Right cardiac atrium (tissue), 5 donors: ENCODE measurements around the gene PDZRN3. TPM values are rescaled to one million over a fixed set of nuclear protein-coding genes. Genes with fewer than 3 reads are reported as not detected.

Experiments
- ATAC-seq, 2 donors: fragments of 200-7000 bp; cut with Tn5 transposase; one replicate each; pipeline versions ENCODE4 v1.8.0 to v1.9.1; 2020; ENCODE audit warnings: moderate library complexity in 2 of 2, mild to moderate bottlenecking in 1 of 2
- DNase-seq, 3 donors: peaks; one replicate each; pipeline ENCODE4 v3.0.0-alpha.2; 2020
- H3K27ac ChIP-seq: one replicate; pipeline ENCODE4 v1.5.1; 2013; ENCODE audit warnings: mild to moderate bottlenecking, low read length, control low read depth, moderate library complexity
- H3K27me3 ChIP-seq: one replicate; pipeline ENCODE4 v1.6.1; 2013; ENCODE audit not compliant: control insufficient read depth, insufficient read depth
- H3K4me1 ChIP-seq: one replicate; pipeline ENCODE4 v1.6.1; 2013; ENCODE audit warnings: low read length; ENCODE audit not compliant: control insufficient read depth, insufficient read depth
- H3K4me3 ChIP-seq: one replicate; pipeline ENCODE4 v1.5.1; 2013; ENCODE audit warnings: low read length, control low read depth
- H3K9me3 ChIP-seq: one replicate; pipeline ENCODE4 v1.6.1; 2013; ENCODE audit warnings: low read length; ENCODE audit not compliant: control insufficient read depth
- WGBS: extraction: QIAGEN DNeasy Blood & Tissue Kit; methylation state at CpG from one replicate; pipeline ENCODE4 v1.1.7; 2013; 5-methylcytosine and 5-hydroxymethylcytosine counted together
- intact Hi-C, 4 donors: fragments of 100-400 bp; cut with DNase I; formaldehyde crosslinking; loops; one replicate each; pipeline versions ENCODE4 v1.11.0 to v1.14.0; 2022 to 2023
- polyA plus RNA-seq: library from polyadenylated mRNA; stranded (reverse); fragments of 200-250 nt; gene quantifications from one replicate; pipeline ENCODE4 v1.2.3, GENCODE V29; 2013
- total RNA-seq, 4 donors: library from RNA; stranded (reverse); fragmentation: NEBNext Ultra II Directional; extraction: Animal tissue kit (Norgen Biotek cat#: 25700); gene quantifications; one replicate each; pipeline ENCODE4 v1.2.1, GENCODE V29; 2021
- donor health status: healthy with polysubstance abuse.
- donor health status: DM: no; HTN: yes; CAD: no.
- donor health status: DM: no; HTN: no; CAD: no.
- donor health status: DM: no; HTN: yes; CAD: no; lungs with severe emphysema.
- donor health status: DM: yes; HTN: yes; CAD: no.

Gene PDZRN3
- total and polyA plus RNA-seq, 5 donors: 49.8 to 96.5 (median 70.1) TPM

- H3K4me3 ChIP-seq: no peak overlapping the region
- no peaks in the 10 kb centered on the region for H3K27me3 ChIP-seq
- ATAC-seq (peak in 1 of 2 donors; percentile 32), DNase-seq (no peak)
- intact Hi-C loops: no loop called here
- no peaks in the 10 kb centered on the region for H3K9me3 ChIP-seq
- 50% methylated on average over 14 of the region's 14 CpGs for WGBS
- H3K27ac ChIP-seq: no peak overlapping the region
- peaks cover 2% of the 10 kb centered on the region for H3K4me1 ChIP-seq
These were observed 205.4 kb downstream of the PDZRN3 start for GRCh38 chr3:73419179-73419803.

GRCh38 chr3:73418681-73419080 is 206.1 kb downstream of the PDZRN3 start:
- Histone ChIP-seq H3K9me3 (no peaks in the 10 kb centered on the region), H3K4me3 (no peak overlapping the region), H3K4me1 (peaks cover 2% of the 10 kb centered on the region), H3K27me3 (no peaks in the 10 kb centered on the region), H3K27ac (no peak overlapping the region)
- intact Hi-C loops: no loop called here
- ATAC-seq (no peak), DNase-seq (no peak)
- 56% methylated on average over 4 of the region's 4 CpGs for WGBS

GRCh38 chr3:73415118-73415517 is 209.6 kb downstream of the PDZRN3 start:
- no peak overlapping the region for H3K4me3 ChIP-seq
- no peak overlapping the region for H3K27ac ChIP-seq
- H3K27me3 ChIP-seq: no peaks in the 10 kb centered on the region
- H3K9me3 ChIP-seq: no peaks in the 10 kb centered on the region
- WGBS: 93% methylated on average over 2 of the region's 2 CpGs
- ATAC-seq: no peak
- no peak for DNase-seq
- intact Hi-C loops: no loop called here
- peaks cover 2% of the 10 kb centered on the region for H3K4me1 ChIP-seq

- Histone ChIP-seq H3K9me3 (no peaks in the 10 kb centered on the region), H3K4me1 (peaks cover 3% of the 10 kb centered on the region), H3K27me3 (no peaks in the 10 kb centered on the region), H3K4me3 (no peak overlapping the region), H3K27ac (no peak overlapping the region)
- WGBS: 91% methylated on average over 9 of the region's 9 CpGs
- intact Hi-C loops: no loop called here
- DNase-seq: no peak
- ATAC-seq: no peak
These were observed 211.1 kb downstream of the PDZRN3 start for GRCh38 chr3:73413619-73414018.

- no peaks in the 10 kb centered on the region for H3K27me3 ChIP-seq
- no peak for DNase-seq
- no peaks in the 10 kb centered on the region for H3K9me3 ChIP-seq
- H3K4me1 ChIP-seq: peaks cover 3% of the 10 kb centered on the region
- intact Hi-C loops: no loop called here
- H3K4me3 ChIP-seq: no peak overlapping the region
- ATAC-seq: no peak
- no peak overlapping the region for H3K27ac ChIP-seq
- WGBS: 95% methylated on average over 5 of the region's 5 CpGs
These were observed 212.7 kb downstream of the PDZRN3 start for GRCh38 chr3:73411993-73412392.

- no peak for ATAC-seq
- Histone ChIP-seq H3K4me3 (no peak overlapping the region), H3K27me3 (no peaks in the 10 kb centered on the region), H3K9me3 (no peaks in the 10 kb centered on the region), H3K27ac (no peak overlapping the region), H3K4me1 (peaks cover 3% of the 10 kb centered on the region)
- intact Hi-C loops: no loop called here
- 83% methylated on average over 7 of the region's 7 CpGs for WGBS
- no peak for DNase-seq
These were observed 213.2 kb downstream of the PDZRN3 start for GRCh38 chr3:73411545-73411944.

GRCh38 chr3:73409138-73409763 is 215.5 kb downstream of the PDZRN3 start:
- H3K27me3 ChIP-seq: no peaks in the 10 kb centered on the region
- intact Hi-C loops: no loop called here
- H3K27ac ChIP-seq: no peak overlapping the region
- ATAC-seq (no peak), DNase-seq (no peak)
- H3K9me3 ChIP-seq: no peaks in the 10 kb centered on the region
- 66% methylated on average over 10 of the region's 10 CpGs for WGBS
- peaks cover 3% of the 10 kb centered on the region for H3K4me1 ChIP-seq
- H3K4me3 ChIP-seq: no peak overlapping the region

- 83% methylated on average over 10 of the region's 10 CpGs for WGBS
- H3K27me3 ChIP-seq: no peaks in the 10 kb centered on the region
- H3K9me3 ChIP-seq: no peaks in the 10 kb centered on the region
- H3K27ac ChIP-seq: no peak overlapping the region
- no peak for ATAC-seq
- peaks cover 3% of the 10 kb centered on the region for H3K4me1 ChIP-seq
- intact Hi-C loops: no loop called here
- no peak for DNase-seq
- no peak overlapping the region for H3K4me3 ChIP-seq
These were observed 216.1 kb downstream of the PDZRN3 start for GRCh38 chr3:73408634-73409033.

- WGBS: 66% methylated on average over 2 of the region's 2 CpGs
- no peak overlapping the region for H3K4me3 ChIP-seq
- H3K9me3 ChIP-seq: no peaks in the 10 kb centered on the region
- intact Hi-C loops: no loop called here
- peaks cover 3% of the 10 kb centered on the region for H3K4me1 ChIP-seq
- no peaks in the 10 kb centered on the region for H3K27me3 ChIP-seq
- DNase-seq (no peak), ATAC-seq (no peak)
- H3K27ac ChIP-seq: no peak overlapping the region
These were observed 217.2 kb downstream of the PDZRN3 start for GRCh38 chr3:73407577-73407976.

- no peaks in the 10 kb centered on the region for H3K27me3 ChIP-seq
- no peaks in the 10 kb centered on the region for H3K9me3 ChIP-seq
- WGBS: 50% methylated on average over 4 of the region's 4 CpGs
- H3K4me3 ChIP-seq: no peak overlapping the region
- DNase-seq (no peak), ATAC-seq (no peak)
- intact Hi-C loops: no loop called here
- H3K4me1 ChIP-seq: peaks cover 5% of the 10 kb centered on the region
- peak overlapping the region; percentile 59 for H3K27ac ChIP-seq
These were observed 218.9 kb downstream of the PDZRN3 start for GRCh38 chr3:73405853-73406252.

- Histone ChIP-seq H3K27me3 (no peaks in the 10 kb centered on the region), H3K4me3 (no peak overlapping the region), H3K4me1 (peaks cover 6% of the 10 kb centered on the region), H3K9me3 (no peaks in the 10 kb centered on the region), H3K27ac (no peak overlapping the region)
- no peak for ATAC-seq
- WGBS: 68% methylated on average over 4 of the region's 4 CpGs
- DNase-seq: no peak
- intact Hi-C loops: no loop called here
These were observed 219.7 kb downstream of the PDZRN3 start for GRCh38 chr3:73405000-73405399.
